HG02870 (cell line): ENCODE data around the gene ERRFI1.
A peak's percentile ranks its signal among the peaks of the same experiment; 100 is the strongest.

ENCODE experiments used
- ATAC-seq: cut with Tn5 transposase; IDR thresholded peaks from one replicate; pipeline ENCODE4 v1.9.1; 2021; ENCODE audit warnings: mild to moderate bottlenecking, moderate library complexity; ENCODE audit not compliant: unreplicated experiment

The ERRFI1 gene

GRCh38 chr1:8004803-8005573 lies 21.1 kb downstream of the ERRFI1 start:
- no peak for ATAC-seq

DNA sequence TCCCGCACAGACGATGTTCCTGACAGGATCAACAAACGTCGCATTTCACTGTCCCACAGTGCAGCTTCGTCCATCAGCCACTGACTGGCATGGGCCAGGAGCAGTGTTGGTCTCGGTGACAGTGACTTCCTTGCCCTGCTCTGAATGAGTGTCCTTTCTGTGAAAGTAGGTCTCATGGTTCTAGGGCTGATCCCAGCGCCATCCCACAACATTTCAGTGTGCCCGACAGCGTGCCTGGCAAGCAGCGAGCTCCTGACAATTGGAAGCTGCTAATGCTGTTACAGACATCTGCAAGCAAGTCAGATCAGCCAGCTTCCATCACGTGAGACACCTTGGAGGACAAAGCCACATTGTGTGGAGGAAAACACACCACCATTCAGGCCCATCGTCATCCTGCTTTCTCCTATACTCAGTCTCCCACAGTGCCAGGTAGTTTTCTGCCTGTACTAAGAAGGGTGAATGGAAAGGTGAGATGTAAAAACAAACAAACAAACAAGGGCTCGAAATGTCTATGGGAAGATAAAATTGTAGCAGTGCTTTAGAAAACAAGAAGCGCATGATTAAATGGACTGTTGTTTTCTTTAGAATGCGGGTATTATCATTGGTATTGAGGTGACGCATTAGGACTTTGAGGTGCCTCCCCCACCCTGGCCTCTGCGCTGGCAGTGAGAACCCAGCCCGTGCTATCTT lies 21.9 kb downstream of the ERRFI1 start:
- no peak for ATAC-seq

GRCh38 chr1:8003438-8004112 lies 22.5 kb downstream of the ERRFI1 start:
- ATAC-seq, result no peak

DNA sequence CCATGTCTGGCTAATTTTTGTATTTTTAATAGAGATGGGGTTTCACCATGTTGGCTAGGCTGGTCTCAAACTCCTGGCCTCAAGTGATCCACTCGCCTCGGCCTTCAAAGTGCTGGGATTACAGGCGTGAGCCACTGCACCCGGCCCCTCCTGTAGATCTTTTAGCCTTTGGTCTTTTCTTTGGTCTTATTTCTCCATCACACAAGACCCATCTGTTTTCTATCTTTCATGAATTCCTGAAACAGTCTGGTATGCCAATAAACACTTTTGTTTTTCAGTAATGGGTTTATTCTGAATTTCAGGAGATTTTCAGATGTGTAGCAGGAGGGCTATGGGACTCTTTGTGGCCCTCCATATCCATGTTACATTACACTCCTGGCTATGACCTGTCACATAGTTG lies 23.2 kb downstream of the ERRFI1 start:
- ATAC-seq, result no peak

GRCh38 chr1:8002329-8002910 lies 23.7 kb downstream of the ERRFI1 start:
- no peak for ATAC-seq

DNA sequence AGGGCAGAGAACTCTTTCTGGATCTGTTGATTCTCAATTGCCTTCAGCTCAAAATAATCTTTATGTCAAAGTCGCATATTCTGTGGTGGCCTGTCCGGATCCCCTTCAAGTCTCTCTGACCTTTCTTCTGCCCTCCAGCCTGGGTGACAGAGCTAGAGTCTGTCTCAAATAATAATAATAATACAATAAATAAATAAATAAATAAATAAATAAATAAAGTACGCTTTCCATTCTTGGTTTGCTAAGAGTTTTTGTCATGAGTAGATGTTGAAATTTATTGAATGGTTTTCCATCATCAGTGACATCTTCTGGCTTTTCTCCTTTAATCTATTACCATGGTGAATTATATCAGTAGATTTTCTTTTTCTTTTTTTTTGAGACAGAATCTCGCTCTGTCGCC lies 30.7 kb downstream of the ERRFI1 start:
- ATAC-seq, result no peak

DNA sequence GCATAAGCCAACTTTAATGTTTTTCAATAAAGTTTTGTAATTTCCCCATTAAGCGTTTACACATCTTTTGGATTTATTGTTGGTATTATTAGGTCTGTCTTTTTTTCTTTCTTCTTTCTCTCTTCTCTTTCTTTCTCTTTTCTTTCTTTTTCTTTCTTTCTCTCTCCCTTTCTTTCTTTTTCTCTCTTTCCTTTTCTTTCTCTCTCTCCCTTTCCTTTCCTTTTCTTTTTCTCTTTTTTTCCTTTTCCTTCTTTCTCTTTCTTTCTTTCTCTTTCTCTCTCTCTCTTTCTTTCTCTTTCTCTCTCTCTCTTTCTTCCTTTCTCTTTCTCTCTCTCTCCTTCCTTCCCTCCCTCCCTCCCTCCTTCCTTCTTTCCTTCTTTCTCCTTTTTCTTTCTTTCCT lies 31.3 kb downstream of the ERRFI1 start:
- no peak for ATAC-seq

DNA sequence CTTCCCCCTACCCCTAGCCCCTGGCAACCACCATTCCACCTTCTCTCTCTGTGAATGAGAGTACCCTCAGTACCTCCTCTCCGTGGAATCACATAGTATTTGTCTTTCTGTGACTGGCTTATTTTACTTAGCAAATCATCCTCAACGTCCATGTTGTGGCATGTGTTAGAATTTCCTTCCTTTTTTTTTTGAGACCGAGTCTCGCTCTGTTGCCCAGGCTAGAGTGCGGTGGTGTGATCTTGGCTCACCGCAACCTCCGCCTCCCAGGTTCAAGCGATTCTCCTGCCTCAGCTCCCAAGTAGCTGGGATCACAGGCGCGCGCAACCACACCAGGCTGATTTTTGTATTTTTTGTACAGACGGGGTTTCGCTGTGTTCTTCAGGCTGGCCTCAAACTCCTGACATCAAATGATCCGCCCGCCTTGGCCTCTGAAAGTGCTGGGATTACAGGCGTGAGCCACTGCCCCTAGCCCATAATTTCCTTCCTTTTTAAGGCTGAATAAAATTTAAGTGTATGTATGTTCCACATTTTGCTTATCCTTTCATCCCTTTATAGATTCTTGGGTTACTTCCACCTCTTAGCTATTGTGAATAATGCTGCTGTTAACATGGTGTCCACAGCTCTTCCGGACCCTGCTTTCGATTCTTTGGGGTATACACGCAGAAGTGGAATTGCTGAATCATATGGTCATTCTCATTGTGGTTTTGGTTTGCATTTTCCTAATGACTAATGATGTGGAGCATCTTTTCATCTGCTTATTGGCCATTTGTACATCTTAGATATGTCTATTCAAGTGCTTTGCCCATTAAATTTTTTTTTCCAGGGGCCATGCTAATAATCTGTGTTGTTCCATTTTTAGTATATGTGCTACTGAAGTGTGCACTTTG lies 32.3 kb downstream of the ERRFI1 start:
- ATAC-seq, result peak; percentile 80

GRCh38 chr1:7992885-7993284 lies 33.2 kb downstream of the ERRFI1 start:
- ATAC-seq, result no peak

- no peak for ATAC-seq
Observed at GRCh38 chr1:7991504-7992440, 34.3 kb downstream of the ERRFI1 start.

DNA sequence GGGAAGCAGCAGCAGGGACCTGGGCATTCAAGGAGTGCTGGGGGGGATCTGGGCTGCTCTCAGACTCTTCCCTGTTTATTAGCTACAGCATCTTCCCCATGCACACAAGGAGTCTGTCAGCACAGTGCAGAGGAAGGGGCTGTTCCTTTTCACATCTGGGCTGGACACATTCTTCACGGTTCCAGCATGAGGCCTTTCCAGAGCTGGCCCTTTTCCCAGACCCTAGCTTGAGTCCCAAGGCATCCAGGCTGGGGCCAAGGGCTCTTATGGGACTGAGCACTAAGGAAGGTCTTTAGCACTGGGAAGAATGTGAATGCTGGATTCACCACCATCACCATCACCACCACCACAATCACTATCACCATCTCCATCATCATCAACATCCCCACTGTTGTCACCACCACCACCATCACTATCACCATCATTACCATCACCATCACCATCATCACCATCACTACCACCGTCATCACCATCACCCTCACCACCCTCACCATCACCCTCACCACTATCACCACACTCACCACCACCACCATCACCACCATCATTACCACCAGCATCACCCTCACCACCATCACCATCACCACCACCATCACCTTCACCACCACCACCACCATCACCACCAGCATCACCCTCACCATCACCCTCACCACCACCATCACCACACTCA lies 36.2 kb downstream of the ERRFI1 start:
- no peak for ATAC-seq

GRCh38 chr1:7988576-7988975 lies 37.5 kb downstream of the ERRFI1 start:
- ATAC-seq, result no peak

- no peak for ATAC-seq
Observed at GRCh38 chr1:7987528-7987927, 38.6 kb downstream of the ERRFI1 start.

DNA sequence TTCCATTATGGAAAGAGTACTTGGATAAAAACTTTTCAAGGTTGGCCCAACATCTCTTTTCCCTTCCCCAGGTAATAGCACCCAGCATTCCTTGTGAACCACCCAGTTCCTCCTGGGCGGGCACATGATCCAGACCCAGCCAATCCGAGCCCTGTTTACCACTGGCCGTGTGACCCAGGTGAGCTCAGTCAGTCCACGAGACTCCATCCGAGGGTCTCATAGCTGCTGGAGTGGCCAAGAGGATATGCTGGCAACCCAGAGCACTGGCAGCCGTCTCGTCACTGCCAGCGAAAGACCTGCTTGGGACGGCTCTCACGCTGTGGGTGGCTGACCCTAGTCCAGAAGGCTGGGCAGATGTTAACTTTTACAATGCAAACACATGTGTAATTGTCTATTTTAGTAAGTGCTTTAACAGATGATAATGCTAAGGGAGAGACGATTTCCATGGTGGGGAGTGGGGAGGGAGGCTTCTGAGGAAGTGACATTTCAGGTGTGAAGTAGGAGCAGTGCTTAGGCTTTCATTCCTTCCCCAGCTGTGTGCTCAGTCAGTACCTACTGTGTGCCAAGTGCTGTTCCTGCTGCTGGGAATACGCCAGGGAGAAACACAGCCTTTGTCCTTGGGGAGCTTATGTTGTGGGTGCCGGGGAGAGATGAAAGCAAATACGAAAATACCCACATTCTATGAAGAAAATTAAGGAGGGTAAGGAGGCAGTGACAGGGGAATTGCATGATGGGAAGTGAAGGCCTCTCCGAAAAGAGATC lies 40.1 kb downstream of the ERRFI1 start:
- no peak for ATAC-seq

GRCh38 chr1:7984811-7985210 lies 41.3 kb downstream of the ERRFI1 start:
- ATAC-seq, result no peak

DNA sequence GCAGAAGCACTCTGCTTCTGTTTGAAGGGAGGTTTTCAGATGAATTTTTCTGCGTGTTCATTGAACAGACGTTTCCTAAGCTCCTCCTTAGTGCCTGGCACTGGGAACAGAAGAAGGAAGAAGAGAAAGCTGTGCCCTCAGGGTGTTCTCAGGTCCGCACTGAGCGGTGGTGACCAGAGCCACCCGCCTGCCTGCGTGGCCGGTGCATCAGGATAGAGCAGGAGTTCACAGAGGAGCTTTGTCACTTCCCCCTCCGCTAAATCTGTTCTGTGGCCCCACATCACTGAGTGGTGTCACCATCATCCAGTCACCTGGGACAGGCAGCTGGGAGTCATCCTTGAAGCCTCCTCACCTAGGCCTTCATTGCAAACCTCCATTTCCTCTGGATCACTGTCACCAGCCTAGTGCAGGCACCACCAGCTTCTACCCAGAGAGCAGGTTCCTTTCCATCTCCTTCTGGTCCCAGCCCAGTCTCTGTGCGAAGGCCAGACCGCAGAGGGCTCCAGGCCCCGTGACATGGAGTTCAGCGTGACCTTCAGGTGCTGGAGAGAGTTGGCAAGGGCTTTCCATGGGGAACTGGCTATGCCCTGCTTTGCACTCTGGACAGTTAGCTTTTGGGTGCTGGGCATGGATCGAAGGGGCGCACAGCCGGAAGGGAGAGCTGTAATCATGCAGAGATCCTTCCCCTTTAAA lies 42.9 kb downstream of the ERRFI1 start:
- no peak for ATAC-seq

GRCh38 chr1:7980984-7981383 lies 45.1 kb downstream of the ERRFI1 start:
- ATAC-seq, result no peak
